HepG2 (cell line): ENCODE measurements around the gene FGF19. TPM values are rescaled to one million over a fixed set of nuclear protein-coding genes. Genes with fewer than 3 reads are reported as not detected.
A peak's percentile ranks its signal among the peaks of the same experiment; 100 is the strongest.

Source experiments
- ATF4 ChIP-seq, 2 experiments: fragments of 450-650 bp in 1 of 2; sonication (generic) in 1 of 2; formaldehyde crosslinking; IDR thresholded peaks; 2 replicates each; pipeline versions ENCODE4 v1.5.0 to v1.8.0; 2020 to 2022; ENCODE audit warnings: mild to moderate bottlenecking in 1 of 2, missing genetic modification reagents in 1 of 2
- ATF6 ChIP-seq: sonication (generic); formaldehyde crosslinking; conservative IDR thresholded peaks from 2 replicates; pipeline ENCODE4 v1.4.0; 2020; ENCODE audit warnings: missing genetic modification reagents
- BRD4 ChIP-seq: sonication (generic); formaldehyde crosslinking; IDR thresholded peaks from 2 replicates; pipeline ENCODE4 v1.4.0; 2020; ENCODE audit warnings: missing genetic modification reagents
- DMAP1 ChIP-seq: IDR thresholded peaks from 2 replicates; pipeline ENCODE4 v1.6.1; 2016
- MBNL3 ChIP-seq: fragments of 250-450 bp; sonication (Bioruptor Pico); conservative IDR thresholded peaks from 2 replicates; pipeline ENCODE4 v1.8.0; 2022; ENCODE audit warnings: mild to moderate bottlenecking, inconsistent platforms
- MIER2 ChIP-seq: IDR thresholded peaks from 2 replicates; pipeline ENCODE4 v1.6.1; 2016; ENCODE audit warnings: missing biosample characterization, missing genetic modification reagents
- NFATC3 ChIP-seq: sonication (generic); formaldehyde crosslinking; IDR thresholded peaks from 2 replicates; pipeline ENCODE4 v1.5.1; 2020; ENCODE audit warnings: mild to moderate bottlenecking, missing genetic modification reagents
- RBAK ChIP-seq: sonication (generic); formaldehyde crosslinking; IDR thresholded peaks from 2 replicates; pipeline ENCODE4 v1.5.1; 2020; ENCODE audit warnings: mild to moderate bottlenecking, missing genetic modification reagents
- SKIL ChIP-seq: sonication (generic); formaldehyde crosslinking; IDR thresholded peaks from 2 replicates; pipeline ENCODE4 v1.8.0; 2022; ENCODE audit warnings: missing genetic modification reagents, mild to moderate bottlenecking, moderate library complexity, borderline replicate concordance
- ZFP90 ChIP-seq: sonication (generic); formaldehyde crosslinking; IDR thresholded peaks from 2 replicates; pipeline ENCODE4 v1.8.0; 2022; ENCODE audit warnings: missing genetic modification reagents, mild to moderate bottlenecking, inconsistent platforms, borderline replicate concordance
- ZNF225 ChIP-seq: sonication (generic); formaldehyde crosslinking; IDR thresholded peaks from 2 replicates; pipeline ENCODE4 v1.4.0; 2020; ENCODE audit warnings: mild to moderate bottlenecking, missing genetic modification reagents
- ZNF251 ChIP-seq: sonication (generic); formaldehyde crosslinking; IDR thresholded peaks from 2 replicates; pipeline ENCODE4 v1.9.0; 2021; ENCODE audit warnings: mild to moderate bottlenecking, missing genetic modification reagents
- ZNF33A ChIP-seq: sonication (generic); formaldehyde crosslinking; IDR thresholded peaks from 2 replicates; pipeline ENCODE4 v1.5.1; 2020; ENCODE audit warnings: missing genetic modification reagents, mild to moderate bottlenecking, moderate library complexity, borderline replicate concordance
- ZNF556 ChIP-seq: sonication (generic); formaldehyde crosslinking; IDR thresholded peaks from 2 replicates; pipeline ENCODE4 v1.4.0; 2020; ENCODE audit warnings: mild to moderate bottlenecking, missing genetic modification reagents, borderline replicate concordance
- ZNF577 ChIP-seq: sonication (generic); formaldehyde crosslinking; IDR thresholded peaks from 2 replicates; pipeline ENCODE4 v1.4.0; 2020; ENCODE audit warnings: mild to moderate bottlenecking, low read depth, missing genetic modification reagents, borderline replicate concordance
- ZNF672 ChIP-seq: sonication (generic); formaldehyde crosslinking; IDR thresholded peaks from 2 replicates; pipeline ENCODE4 v1.8.1; 2022; ENCODE audit warnings: missing genetic modification reagents
- ZNF839 ChIP-seq: sonication (generic); formaldehyde crosslinking; IDR thresholded peaks from 2 replicates; pipeline ENCODE4 v1.4.0; 2020; ENCODE audit warnings: missing genetic modification reagents, mild to moderate bottlenecking, borderline replicate concordance
- ZSCAN31 ChIP-seq: sonication (generic); formaldehyde crosslinking; IDR thresholded peaks from 2 replicates; pipeline ENCODE4 v1.5.0; 2020; ENCODE audit warnings: low read depth, mild to moderate bottlenecking, missing genetic modification reagents
- polyA plus RNA-seq, 8 experiments: library from polyadenylated mRNA; depleted of rRNA in 3 of 8; stranded (reverse) in 7 of 8; unstranded in 1 of 8; fragments of >200 nt; fragmentation: Illumina TruSeq in 4 of 8; extraction: Trizol in 4 of 8; gene quantifications; 2 replicates each; pipeline versions ENCODE4 v1.2.1 to v1.2.3, GENCODE V29; 2011 to 2016; ENCODE audit warnings: low read depth in 4 of 8, missing spikeins in 1 of 8, mixed read lengths in 1 of 8; ENCODE audit not compliant: insufficient read depth in 1 of 8
- total RNA-seq, 5 experiments: library from RNA; depleted of rRNA; stranded (reverse); fragments of >200 nt; fragmentation: Illumina TruSeq; extraction: Trizol; gene quantifications; 2 replicates each; pipeline ENCODE4 v1.2.3, GENCODE V29; 2016; ENCODE audit warnings: low read depth in 1 of 5
- TF ChIP-seq, protein P1 (sequence below): IDR thresholded peaks from 2 replicates; pipeline ENCODE4 v1.6.1; 2016; ENCODE audit warnings: low read depth
- TF ChIP-seq, protein P2 (sequence below), 2 experiments: sonication (generic) in 1 of 2; formaldehyde crosslinking in 1 of 2; IDR thresholded peaks; 2 replicates each; pipeline versions ENCODE4 v1.5.1 to v1.6.1; 2011 to 2020; ENCODE audit warnings: borderline replicate concordance in 1 of 2, low read depth in 1 of 2, low read length in 1 of 2, mild to moderate bottlenecking in 1 of 2, missing genetic modification reagents in 1 of 2, moderate library complexity in 1 of 2

The FGF19 gene
- total and polyA plus RNA-seq, 2 of the 13 experiments (the other 11 are each of a cell fraction or from before 2014, with no cell fraction given): 0.07 TPM; not detected in 1

DNA sequence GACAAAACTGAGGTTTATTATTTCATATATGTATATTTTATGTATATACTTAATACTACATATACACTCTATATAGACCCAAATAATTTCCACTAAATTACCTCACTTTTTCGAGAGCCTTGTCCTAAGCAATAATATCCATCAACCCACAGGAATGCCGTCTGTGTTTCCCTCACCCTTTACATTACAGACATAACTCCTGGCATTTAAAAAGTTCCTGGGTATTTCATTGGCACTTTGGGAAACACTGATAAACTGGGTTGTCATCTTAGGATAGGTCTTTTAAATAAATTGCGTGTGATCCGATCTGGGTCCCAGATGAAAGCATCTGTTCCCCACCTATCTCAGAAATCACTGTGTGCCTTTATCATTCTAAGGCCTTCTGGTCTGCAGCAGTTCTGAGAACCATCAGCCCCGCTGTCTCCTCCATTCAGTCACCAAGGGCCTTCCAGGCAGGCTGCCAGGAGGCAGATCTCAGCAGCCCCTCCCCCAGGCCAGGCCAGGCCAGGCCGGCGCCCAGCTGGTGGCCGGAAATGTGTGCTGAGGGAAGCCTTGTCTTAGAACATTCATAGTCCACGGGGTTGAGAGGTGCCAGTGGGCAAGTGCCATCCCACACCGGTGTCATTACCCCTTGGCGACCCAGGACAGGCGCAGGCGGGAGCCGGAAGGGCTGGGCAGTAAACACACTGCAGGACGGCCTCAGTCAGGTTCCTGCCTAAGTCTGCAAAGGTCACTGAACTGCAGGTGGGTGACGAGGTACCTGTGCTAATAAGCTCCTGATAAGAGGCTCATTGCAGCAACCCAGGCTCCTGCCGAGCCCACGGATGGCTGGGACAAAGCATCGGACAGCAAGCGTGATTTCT is 3.3 kb downstream of the FGF19 start (continued):
- TF ChIP-seq MBNL3 (CRISPR knock-in tag): no peak
- no peak for TF ChIP-seq NFATC3 (CRISPR knock-in tag)
- TF ChIP-seq ZNF33A (CRISPR knock-in tag): no peak
- TF ChIP-seq DMAP1: 0 out of 2 replicates have a peak, but pooled peaks have one; percentile 51
- TF ChIP-seq ZSCAN31 (CRISPR knock-in tag): no peak
- no peak for TF ChIP-seq ZNF251 (CRISPR knock-in tag)
- no peak for TF ChIP-seq ZNF577 (CRISPR knock-in tag)
- 0 out of 2 replicates have a peak, but pooled peaks have one; percentile 16 for TF ChIP-seq MIER2
- no peak for TF ChIP-seq ZNF556 (CRISPR knock-in tag)
- TF ChIP-seq ZFP90 (CRISPR knock-in tag): 0 out of 2 replicates have a peak, but pooled peaks have one; percentile 37
- TF ChIP-seq ZNF225: no peak
- no peak for TF ChIP-seq BRD4 (CRISPR knock-in tag)
- no peak for TF ChIP-seq ZNF839 (CRISPR knock-in tag)
- TF ChIP-seq, protein P1, sequence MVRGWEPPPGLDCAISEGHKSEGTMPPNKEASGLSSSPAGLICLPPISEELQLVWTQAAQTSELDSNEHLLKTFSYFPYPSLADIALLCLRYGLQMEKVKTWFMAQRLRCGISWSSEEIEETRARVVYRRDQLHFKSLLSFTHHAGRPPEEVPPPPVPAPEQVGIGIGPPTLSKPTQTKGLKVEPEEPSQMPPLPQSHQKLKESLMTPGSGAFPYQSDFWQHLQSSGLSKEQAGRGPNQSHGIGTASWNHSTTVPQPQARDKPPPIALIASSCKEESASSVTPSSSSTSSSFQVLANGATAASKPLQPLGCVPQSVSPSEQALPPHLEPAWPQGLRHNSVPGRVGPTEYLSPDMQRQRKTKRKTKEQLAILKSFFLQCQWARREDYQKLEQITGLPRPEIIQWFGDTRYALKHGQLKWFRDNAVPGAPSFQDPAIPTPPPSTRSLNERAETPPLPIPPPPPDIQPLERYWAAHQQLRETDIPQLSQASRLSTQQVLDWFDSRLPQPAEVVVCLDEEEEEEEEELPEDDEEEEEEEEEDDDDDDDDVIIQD (CRISPR knock-in tag): no peak
- no peak for TF ChIP-seq RBAK (CRISPR knock-in tag)
- no peak for TF ChIP-seq ZNF672 (CRISPR knock-in tag)
- TF ChIP-seq SKIL (CRISPR knock-in tag): no peak
- no peak for TF ChIP-seq ATF6 (CRISPR knock-in tag)
- TF ChIP-seq, protein P2, sequence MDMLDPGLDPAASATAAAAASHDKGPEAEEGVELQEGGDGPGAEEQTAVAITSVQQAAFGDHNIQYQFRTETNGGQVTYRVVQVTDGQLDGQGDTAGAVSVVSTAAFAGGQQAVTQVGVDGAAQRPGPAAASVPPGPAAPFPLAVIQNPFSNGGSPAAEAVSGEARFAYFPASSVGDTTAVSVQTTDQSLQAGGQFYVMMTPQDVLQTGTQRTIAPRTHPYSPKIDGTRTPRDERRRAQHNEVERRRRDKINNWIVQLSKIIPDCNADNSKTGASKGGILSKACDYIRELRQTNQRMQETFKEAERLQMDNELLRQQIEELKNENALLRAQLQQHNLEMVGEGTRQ (IDR thresholded peaks at IDR 0.05; ENCODE audit: low read depth, low read length): no peak
- TF ChIP-seq, protein P2 (CRISPR knock-in tag; IDR thresholded peaks at IDR 0.05; ENCODE audit: borderline replicate concordance): no peak
- TF ChIP-seq ATF4 (CRISPR knock-in tag; IDR thresholded peaks at IDR 0.05): no peak
